ENCODE measurements around the gene TIMM44.

The TIMM44 gene

GRCh38 chr19:7925171-7925851 lies 18.2 kb downstream of the TIMM44 start:
- peak; percentile 83 for TF ChIP-seq CTCF (IDR thresholded peaks at IDR 0.05)
- peak overlapping the region; percentile 75 for H3K4me3 ChIP-seq
- peak overlapping the region in 1 of 2 donors; percentile 94 for H3K27ac ChIP-seq
- no peak for DNase-seq (ENCODE audit: low spot score)

- H3K27ac ChIP-seq = peak overlapping the region in 1 of 2 donors; percentile 94
Measured at GRCh38 chr19:7924651-7925170, 18.8 kb downstream of the TIMM44 start.

DNA sequence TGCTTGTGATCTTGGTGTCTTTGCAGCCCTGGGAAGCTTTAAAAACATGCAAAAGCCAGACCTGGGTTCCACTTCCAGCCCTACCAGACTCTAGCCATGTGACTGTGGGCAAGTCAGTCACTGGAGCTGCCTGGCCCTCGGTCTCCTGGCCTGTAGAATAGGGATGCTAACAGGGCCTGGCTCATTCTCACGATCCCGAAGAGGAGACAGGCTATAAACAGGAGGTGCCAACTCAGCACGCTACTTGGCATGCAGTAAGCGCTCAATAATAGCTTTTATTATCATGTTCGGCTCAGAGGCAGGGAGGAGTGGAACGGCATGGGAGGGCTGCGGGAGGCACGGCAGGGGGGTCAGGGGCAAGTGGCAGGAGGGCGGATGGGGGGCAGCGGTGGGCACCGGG lies 19.2 kb downstream of the TIMM44 start:
- DNase-seq (ENCODE audit: low spot score) = no peak
- no peak for TF ChIP-seq CTCF (IDR thresholded peaks at IDR 0.05)
- Histone ChIP-seq H3K27ac (peak overlapping the region in 1 of 2 donors; percentile 94), H3K4me3 (no peak overlapping the region)

More at GRCh38 chr19:7924651-7925170, 18.8 kb downstream of the TIMM44 start:
- no peak for TF ChIP-seq CTCF (IDR thresholded peaks at IDR 0.05)
- H3K4me3 ChIP-seq = peak overlapping the region; percentile 75
- DNase-seq (ENCODE audit: low spot score) = no peak

DNA sequence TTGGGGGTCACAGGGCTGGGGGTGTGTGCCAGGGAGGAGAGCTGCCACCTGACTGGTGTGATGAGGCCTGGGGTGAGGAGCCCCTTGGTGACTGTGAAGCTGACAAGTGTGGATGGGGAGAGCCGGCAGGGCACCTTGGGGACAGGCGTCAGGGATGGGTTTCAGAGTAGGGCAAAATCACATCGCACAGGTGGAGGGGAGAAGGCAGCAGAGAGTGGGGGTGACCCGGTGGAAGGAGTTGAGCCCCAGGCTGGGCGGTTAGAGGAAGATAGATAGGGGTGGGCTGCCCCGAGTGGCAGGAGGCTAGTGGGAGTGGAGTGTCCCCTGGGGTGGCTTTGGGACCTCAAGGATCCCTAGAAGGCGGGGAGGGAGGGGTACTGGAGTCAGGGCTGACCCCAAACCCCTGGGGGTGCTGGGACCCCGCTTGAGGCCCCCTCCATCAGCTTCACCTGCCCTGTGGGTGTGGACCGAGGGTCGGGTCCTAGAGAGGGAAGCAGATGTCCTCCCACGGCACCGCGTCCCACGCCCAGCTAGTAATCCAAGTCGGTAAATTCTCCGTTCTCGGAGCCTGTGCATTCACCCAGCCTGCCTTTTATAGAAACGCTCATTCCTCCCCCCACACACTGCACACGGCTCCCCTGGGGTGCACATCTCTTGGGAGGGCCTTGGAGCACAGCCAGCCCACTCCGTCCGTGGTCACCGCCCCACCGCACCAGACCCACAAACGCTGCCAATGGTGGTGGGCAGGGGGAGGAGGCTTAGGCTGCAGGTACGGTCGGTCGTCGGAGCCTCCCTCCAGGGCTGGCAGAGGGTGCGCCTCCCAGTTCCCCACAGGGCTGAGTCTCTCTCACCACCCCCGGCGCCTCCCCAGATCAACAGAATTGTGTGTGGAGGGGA lies 19.9 kb downstream of the TIMM44 start:
- no peak for DNase-seq (ENCODE audit: low spot score)
- no peak for TF ChIP-seq CTCF (IDR thresholded peaks at IDR 0.05)
- H3K27ac ChIP-seq = peak overlapping the region in 1 of 2 donors; percentile 94
- no peak overlapping the region for H3K4me3 ChIP-seq

DNA sequence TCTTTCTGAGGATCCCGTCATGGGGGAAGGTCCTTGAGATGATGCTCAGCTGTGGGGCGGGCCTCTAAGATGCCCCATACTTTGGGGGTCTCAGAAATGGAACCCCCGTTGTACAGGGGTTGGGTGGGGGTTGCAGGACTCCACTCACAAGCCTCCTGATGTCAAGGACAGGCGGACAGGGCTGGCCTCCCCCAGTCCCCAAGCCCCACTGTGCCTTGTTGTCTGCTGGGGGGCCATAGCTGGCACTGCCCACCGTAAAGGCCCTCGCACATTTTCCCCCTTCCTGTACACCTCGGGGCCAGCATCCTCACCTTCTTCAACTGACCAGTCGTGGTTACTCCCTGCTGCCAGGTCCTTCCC lies 20.6 kb downstream of the TIMM44 start:
- H3K4me3 ChIP-seq = no peak overlapping the region
- no peak for DNase-seq (ENCODE audit: low spot score)
- no peak for TF ChIP-seq CTCF (IDR thresholded peaks at IDR 0.05)
- H3K27ac ChIP-seq = no peak overlapping the region

GRCh38 chr19:7921967-7922835 lies 21.3 kb downstream of the TIMM44 start:
- TF ChIP-seq CTCF (IDR thresholded peaks at IDR 0.05) = no peak
- DNase-seq (ENCODE audit: low spot score) = no peak
- Histone ChIP-seq H3K4me3 (peak overlapping the region; percentile 87), H3K27ac (peak overlapping the region in 1 of 2 donors; percentile 96)

Measured in coronary artery (tissue), 2 donors.